Effector memory CD4-positive, alpha-beta T cell (primary cell): Measurements from ENCODE around the gene GDNF.

ENCODE experiments used
- DNase-seq, 3 donors: peaks; one replicate each; pipeline ENCODE4 v3.0.0-alpha.2; 2020
- H3K27ac ChIP-seq: 2 replicates; pipeline ENCODE4 v1.7.0; 2013; ENCODE audit warnings: mild to moderate bottlenecking, low read length, moderate library complexity; ENCODE audit not compliant: insufficient read depth, poor library complexity, severe bottlenecking
- H3K27me3 ChIP-seq: replicated peaks from 2 replicates; pipeline ENCODE4 v1.7.0; 2013; ENCODE audit warnings: mild to moderate bottlenecking, low read length; ENCODE audit not compliant: insufficient read depth, control insufficient read depth, poor library complexity, severe bottlenecking
- H3K36me3 ChIP-seq: 2 replicates; pipeline ENCODE4 v1.7.0; 2013; ENCODE audit warnings: mild to moderate bottlenecking, low read length, moderate library complexity; ENCODE audit not compliant: control insufficient read depth, insufficient read depth
- H3K4me1 ChIP-seq: 2 replicates; pipeline ENCODE4 v1.7.0; 2013; ENCODE audit warnings: low read length, mild to moderate bottlenecking; ENCODE audit not compliant: control insufficient read depth, insufficient read depth, poor library complexity, severe bottlenecking
- H3K4me3 ChIP-seq: 2 replicates; pipeline ENCODE4 v1.7.0; 2013; ENCODE audit warnings: low read length, low read depth, mild to moderate bottlenecking; ENCODE audit not compliant: insufficient read depth, poor library complexity, severe bottlenecking
- H3K9me3 ChIP-seq: 2 replicates; pipeline ENCODE4 v1.7.0; 2013; ENCODE audit warnings: mild to moderate bottlenecking, low read length, moderate library complexity; ENCODE audit not compliant: control insufficient read depth

GDNF gene

GRCh38 chr5:37825334-37825915 is 14.4 kb downstream of the GDNF start:
- no peaks in the 10 kb centered on the region for H3K4me1 ChIP-seq
- no peak overlapping the region for H3K4me3 ChIP-seq
- DNase-seq, result no peak
- H3K9me3 ChIP-seq, result no peaks in the 10 kb centered on the region
- no peak overlapping the region for H3K27ac ChIP-seq
- no peaks in the 10 kb centered on the region for H3K36me3 ChIP-seq
- H3K27me3 ChIP-seq, result no peaks in the 10 kb centered on the region

GRCh38 chr5:37823433-37824152 is 16.2 kb downstream of the GDNF start:
- Histone ChIP-seq H3K4me1 (no peaks in the 10 kb centered on the region), H3K27me3 (no peaks in the 10 kb centered on the region), H3K4me3 (no peak overlapping the region), H3K27ac (no peak overlapping the region), H3K36me3 (no peaks in the 10 kb centered on the region), H3K9me3 (no peaks in the 10 kb centered on the region)
- DNase-seq, result no peak

- Histone ChIP-seq H3K4me3 (no peak overlapping the region), H3K9me3 (no peaks in the 10 kb centered on the region), H3K27me3 (no peaks in the 10 kb centered on the region), H3K36me3 (no peaks in the 10 kb centered on the region), H3K27ac (no peak overlapping the region), H3K4me1 (no peaks in the 10 kb centered on the region)
- DNase-seq, result no peak
Measured at GRCh38 chr5:37816883-37817282, 23.0 kb downstream of the GDNF start.

GRCh38 chr5:37816331-37816730 is 23.5 kb downstream of the GDNF start:
- Histone ChIP-seq H3K36me3 (no peaks in the 10 kb centered on the region), H3K4me3 (no peak overlapping the region), H3K27me3 (no peaks in the 10 kb centered on the region), H3K27ac (no peak overlapping the region), H3K4me1 (no peaks in the 10 kb centered on the region), H3K9me3 (no peaks in the 10 kb centered on the region)
- DNase-seq, result no peak

GRCh38 chr5:37815913-37816312 is 23.9 kb downstream of the GDNF start:
- H3K36me3 ChIP-seq, result no peaks in the 10 kb centered on the region
- no peak overlapping the region for H3K27ac ChIP-seq
- no peak for DNase-seq
- H3K9me3 ChIP-seq, result no peaks in the 10 kb centered on the region
- H3K27me3 ChIP-seq, result no peaks in the 10 kb centered on the region
- H3K4me1 ChIP-seq, result no peaks in the 10 kb centered on the region
- H3K4me3 ChIP-seq, result no peak overlapping the region

GRCh38 chr5:37814699-37815098 is 25.1 kb downstream of the GDNF start:
- H3K4me3 ChIP-seq, result no peak overlapping the region
- no peaks in the 10 kb centered on the region for H3K27me3 ChIP-seq
- H3K36me3 ChIP-seq, result no peaks in the 10 kb centered on the region
- DNase-seq, result no peak
- H3K4me1 ChIP-seq, result no peaks in the 10 kb centered on the region
- no peaks in the 10 kb centered on the region for H3K9me3 ChIP-seq
- H3K27ac ChIP-seq, result no peak overlapping the region

GRCh38 chr5:37812365-37812764 is 27.5 kb downstream of the GDNF start:
- no peak for DNase-seq
- H3K4me1 ChIP-seq, result no peaks in the 10 kb centered on the region
- H3K4me3 ChIP-seq, result no peak overlapping the region
- no peaks in the 10 kb centered on the region for H3K27me3 ChIP-seq
- H3K36me3 ChIP-seq, result no peaks in the 10 kb centered on the region
- no peak overlapping the region for H3K27ac ChIP-seq
- no peaks in the 10 kb centered on the region for H3K9me3 ChIP-seq

GRCh38 chr5:37811866-37812265 is 28.0 kb downstream of the GDNF start:
- Histone ChIP-seq H3K27ac (no peak overlapping the region), H3K27me3 (no peaks in the 10 kb centered on the region), H3K4me3 (no peak overlapping the region), H3K4me1 (no peaks in the 10 kb centered on the region), H3K36me3 (no peaks in the 10 kb centered on the region), H3K9me3 (no peaks in the 10 kb centered on the region)
- no peak for DNase-seq

- no peak for DNase-seq
- H3K36me3 ChIP-seq, result no peaks in the 10 kb centered on the region
- H3K27ac ChIP-seq, result no peak overlapping the region
- no peaks in the 10 kb centered on the region for H3K27me3 ChIP-seq
- H3K4me3 ChIP-seq, result no peak overlapping the region
- no peaks in the 10 kb centered on the region for H3K4me1 ChIP-seq
- H3K9me3 ChIP-seq, result no peaks in the 10 kb centered on the region
Measured at GRCh38 chr5:37810311-37810710, 29.5 kb downstream of the GDNF start.

- no peaks in the 10 kb centered on the region for H3K9me3 ChIP-seq
- DNase-seq, result no peak
Measured at GRCh38 chr5:37808945-37809344, 30.9 kb downstream of the GDNF start.

More at GRCh38 chr5:37808945-37809344, 30.9 kb downstream of the GDNF start:
- H3K27ac ChIP-seq, result no peak overlapping the region
- H3K4me3 ChIP-seq, result no peak overlapping the region
- no peaks in the 10 kb centered on the region for H3K36me3 ChIP-seq
- H3K4me1 ChIP-seq, result no peaks in the 10 kb centered on the region
- no peaks in the 10 kb centered on the region for H3K27me3 ChIP-seq
